Activated CD8-positive, alpha-beta memory T cell treated with anti-CD3 and anti-CD28 coated beads, Interleukin-2, amount 50 U/mL, for 24 hours (primary cell): ENCODE results near the gene MYCN.
"Not testable (repeated sequence)": the region's sequence is repeated elsewhere in the genome, so short reads cannot be mapped to it uniquely, and the experiment has no call there.

Experiments used
- DNase-seq: peaks from one replicate; pipeline ENCODE4 v3.0.0-alpha.2; 2020; ENCODE audit errors: extremely low read depth

Gene MYCN

DNA sequence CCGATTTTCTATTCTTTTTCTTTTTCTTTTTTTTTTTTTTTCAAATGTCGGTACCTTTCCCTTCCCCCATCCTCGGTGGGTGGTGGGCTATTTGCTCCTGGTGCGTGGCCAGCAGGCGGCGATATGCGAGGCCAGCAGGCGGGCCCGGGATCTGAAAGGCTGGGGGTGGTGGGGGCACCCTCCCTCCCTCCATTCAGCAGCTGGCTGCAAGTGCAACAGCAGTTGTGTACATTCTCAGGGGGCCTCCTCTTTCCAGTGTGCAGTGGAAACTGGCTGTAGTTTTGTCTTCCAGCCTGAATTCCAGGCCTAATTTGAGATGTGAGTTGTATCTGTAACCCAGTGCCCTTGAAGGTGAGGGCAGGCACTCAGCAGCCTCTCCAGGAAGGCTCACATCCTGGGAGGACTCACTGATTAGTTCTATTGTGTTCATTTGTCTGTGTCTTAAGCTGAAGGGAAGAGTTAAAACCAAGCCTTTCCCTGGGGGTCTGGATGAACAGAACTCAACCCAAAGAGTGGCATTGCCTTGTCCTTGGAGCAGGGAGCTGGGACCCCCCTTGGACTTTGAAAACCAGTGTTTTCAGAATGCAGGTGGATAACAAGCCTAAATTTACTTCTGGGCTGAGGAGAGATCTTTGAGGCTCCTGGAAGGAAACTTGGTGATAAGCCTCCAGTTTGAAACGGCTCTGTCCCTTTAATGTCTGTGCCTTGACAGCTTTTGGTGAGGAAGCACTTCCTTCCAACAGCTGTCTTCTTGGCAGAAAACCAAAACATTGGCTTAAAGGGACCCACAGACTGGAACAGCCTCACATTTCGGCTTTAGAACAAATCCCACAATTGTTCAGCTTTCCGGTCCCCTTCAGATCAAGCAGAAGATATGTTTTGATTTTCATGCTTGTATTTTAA is 3.3 kb downstream of the MYCN start:
- DNase-seq = no peak

DNA sequence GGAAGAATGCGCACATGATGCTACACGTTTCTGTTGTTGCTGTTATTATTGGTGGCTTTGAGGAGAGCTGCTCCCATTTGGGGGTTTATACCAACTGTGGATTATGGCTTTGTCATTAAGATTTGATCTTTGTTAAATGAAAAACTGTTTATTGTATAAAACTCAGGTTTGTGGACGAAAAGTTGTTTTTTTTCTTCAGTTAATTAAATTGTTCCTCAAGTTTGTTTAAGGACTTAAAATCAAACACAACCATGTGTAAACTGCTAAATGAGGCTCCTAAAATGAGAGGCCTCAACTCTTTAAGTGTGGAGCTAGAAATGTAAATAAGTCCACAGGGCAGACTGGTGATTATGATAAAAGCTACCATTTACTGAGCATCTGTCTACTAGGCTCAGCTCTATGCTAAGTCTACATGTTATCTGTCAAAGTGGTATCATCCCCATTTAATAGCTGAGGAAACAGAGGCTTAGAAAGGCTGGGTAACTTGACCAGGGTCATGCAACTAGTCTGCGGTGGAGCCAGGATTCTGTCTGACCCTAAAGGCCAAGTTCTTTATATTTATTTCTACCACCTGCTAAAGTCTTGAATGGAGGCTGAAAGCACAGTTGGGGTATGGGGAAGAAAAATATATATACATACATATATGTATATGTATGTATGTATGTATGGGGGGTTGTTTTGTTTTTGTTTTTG is 4.1 kb downstream of the MYCN start:
- DNase-seq = no peak

DNA sequence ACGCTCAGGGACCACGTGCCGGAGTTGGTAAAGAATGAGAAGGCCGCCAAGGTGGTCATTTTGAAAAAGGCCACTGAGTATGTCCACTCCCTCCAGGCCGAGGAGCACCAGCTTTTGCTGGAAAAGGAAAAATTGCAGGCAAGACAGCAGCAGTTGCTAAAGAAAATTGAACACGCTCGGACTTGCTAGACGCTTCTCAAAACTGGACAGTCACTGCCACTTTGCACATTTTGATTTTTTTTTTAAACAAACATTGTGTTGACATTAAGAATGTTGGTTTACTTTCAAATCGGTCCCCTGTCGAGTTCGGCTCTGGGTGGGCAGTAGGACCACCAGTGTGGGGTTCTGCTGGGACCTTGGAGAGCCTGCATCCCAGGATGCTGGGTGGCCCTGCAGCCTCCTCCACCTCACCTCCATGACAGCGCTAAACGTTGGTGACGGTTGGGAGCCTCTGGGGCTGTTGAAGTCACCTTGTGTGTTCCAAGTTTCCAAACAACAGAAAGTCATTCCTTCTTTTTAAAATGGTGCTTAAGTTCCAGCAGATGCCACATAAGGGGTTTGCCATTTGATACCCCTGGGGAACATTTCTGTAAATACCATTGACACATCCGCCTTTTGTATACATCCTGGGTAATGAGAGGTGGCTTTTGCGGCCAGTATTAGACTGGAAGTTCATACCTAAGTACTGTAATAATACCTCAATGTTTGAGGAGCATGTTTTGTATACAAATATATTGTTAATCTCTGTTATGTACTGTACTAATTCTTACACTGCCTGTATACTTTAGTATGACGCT is 5.8 kb downstream of the MYCN start:
- DNase-seq = no peak

DNA sequence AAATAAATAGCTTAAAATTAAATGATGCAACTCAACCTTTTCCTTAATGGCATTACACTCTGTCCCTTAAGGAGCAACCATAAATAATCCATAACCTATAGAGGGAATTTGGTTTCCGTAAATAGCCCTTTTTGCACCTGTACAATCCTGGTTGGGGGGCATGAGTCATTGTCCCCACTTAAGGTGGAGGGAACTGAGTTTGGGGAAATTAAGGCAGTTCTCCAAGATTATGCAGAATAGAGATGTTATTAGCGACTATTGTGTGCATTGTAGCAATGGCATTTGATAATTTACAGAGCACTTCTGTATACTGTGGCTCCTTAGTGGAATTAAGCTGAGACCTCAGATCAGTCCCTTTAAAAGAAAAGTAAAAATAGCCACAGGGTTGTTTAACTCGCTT is 6.6 kb downstream of the MYCN start:
- no peak for DNase-seq

DNA sequence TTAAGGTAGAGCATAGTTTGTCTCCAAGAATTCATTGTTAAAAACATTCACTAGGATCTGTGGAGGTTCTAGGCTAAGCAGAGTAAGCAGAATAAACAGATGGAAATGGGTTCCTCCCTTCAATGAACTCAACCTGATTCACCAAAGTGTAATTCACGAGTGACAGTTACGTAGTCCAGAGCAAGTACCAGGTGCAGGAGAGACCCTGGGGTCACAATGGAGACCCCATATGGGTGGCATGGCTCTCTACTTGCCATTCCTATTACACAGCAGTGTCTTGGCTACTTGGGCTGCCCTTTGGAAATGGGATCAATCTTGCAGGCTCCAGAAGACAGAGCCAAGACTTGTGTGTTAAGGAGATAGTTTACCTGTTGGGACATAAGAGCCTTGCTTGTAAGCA is 7.1 kb downstream of the MYCN start:
- no peak for DNase-seq

DNA sequence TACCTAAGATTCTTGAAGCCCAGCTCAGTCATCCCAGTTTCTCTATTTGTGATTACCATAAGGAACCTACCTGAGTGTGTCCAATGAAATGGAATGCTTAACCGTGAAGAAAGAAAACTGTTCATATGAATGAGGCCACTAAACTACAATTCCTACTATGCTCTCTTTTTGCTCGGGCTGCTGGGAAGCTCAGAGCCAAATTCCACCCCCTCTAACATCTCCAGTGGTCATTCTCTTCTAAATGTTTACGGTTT is 8.3 kb downstream of the MYCN start:
- DNase-seq = no peak

DNA sequence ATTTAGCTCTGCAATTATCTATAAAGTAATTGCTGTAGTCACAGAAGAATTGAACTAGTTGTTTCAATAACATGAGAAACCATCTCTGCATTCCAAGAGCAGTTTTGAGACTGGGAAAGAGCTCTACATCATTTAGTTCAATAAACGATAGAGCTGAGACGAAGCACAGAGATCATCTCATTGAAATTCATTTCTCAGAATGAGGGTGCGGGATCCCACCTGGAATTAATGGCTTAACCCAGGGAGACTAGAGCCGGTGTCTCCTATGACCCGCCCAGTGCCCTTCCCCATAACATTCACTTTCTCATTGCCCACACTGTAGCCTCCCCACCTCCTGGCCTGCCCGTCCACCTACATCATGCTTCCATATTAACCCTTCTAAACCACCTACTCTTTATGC is 8.8 kb downstream of the MYCN start:
- no peak for DNase-seq

DNA sequence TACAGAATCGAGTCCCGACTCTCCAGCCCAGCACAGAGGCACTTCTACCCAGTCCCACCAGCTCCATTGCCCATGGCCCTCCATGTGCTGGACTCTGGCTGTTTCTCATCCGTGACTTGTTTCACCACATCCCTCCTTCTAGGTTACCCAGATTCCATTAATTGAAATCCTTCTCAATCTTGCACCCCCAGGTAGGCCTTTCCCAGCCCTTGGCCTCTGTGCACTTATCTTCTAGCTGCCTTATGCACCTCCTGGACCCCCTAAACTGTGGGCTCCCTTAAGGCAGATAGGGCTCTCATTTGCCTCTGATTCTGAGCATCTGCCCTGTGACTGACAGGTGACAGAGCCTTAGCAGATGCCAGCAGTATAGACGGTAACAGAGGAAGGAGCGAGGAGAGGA is 9.2 kb downstream of the MYCN start:
- no peak for DNase-seq

DNA sequence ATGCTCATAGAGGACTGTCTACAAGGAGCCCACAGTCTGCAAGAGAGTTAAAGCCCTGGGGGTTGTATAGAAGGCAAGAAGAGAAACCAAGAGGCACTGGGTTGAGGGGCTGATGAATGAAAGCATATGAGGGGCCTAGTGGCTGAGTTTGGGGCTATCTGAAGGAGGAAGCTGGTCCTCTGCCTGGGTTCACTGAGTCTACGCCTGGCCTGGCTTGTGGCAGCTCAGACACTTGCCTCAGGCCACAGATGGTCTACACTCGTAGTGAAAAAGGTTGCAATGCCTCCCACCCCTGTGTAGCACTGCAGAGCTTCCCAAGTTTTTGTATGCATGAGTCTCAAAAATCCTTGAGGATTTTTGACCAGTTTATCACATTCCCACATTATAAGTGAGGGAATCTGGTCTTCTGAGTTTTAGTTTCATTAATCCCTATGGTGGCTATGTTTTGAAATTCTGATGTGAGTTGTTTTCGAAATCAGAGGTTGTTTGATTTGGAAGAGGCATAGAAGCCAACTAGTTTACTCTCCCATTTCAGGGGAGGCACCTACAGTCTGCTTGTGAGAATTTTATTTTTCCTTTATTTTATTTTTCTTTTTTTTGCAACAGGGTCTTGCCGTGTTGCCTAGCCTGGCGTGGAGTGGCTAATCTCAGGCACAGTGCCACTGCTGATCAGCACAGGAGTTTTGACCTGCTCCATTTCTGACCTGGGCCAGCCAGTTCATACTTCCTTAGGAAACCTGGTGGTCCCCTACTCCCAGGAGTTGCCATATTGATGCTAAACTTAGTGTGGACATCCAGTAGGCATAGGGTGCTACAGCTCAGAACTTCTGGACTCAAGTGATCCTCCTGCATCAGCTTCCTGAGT is 10.0 kb downstream of the MYCN start:
- DNase-seq = no peak

DNA sequence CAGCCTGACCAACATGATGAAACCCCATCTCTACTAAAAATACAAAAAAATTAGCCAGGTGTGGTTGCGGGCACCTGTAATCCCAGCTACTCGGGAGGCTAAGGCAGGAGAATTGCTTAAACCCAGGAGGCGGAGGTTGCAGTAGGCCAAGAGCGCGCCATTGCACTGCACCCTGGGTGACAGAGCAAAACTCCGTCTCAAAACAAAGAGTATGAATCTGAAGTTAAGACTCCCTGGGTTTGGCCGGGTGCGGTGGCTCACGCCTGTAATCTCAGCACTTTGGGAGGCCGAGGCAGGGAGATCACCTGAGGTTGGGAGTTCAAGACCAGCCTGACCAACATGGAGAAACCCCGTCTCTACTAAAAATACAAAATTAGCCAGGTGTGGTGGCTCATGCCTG is 11.6 kb downstream of the MYCN start:
- DNase-seq = not testable (repeated sequence)

DNA sequence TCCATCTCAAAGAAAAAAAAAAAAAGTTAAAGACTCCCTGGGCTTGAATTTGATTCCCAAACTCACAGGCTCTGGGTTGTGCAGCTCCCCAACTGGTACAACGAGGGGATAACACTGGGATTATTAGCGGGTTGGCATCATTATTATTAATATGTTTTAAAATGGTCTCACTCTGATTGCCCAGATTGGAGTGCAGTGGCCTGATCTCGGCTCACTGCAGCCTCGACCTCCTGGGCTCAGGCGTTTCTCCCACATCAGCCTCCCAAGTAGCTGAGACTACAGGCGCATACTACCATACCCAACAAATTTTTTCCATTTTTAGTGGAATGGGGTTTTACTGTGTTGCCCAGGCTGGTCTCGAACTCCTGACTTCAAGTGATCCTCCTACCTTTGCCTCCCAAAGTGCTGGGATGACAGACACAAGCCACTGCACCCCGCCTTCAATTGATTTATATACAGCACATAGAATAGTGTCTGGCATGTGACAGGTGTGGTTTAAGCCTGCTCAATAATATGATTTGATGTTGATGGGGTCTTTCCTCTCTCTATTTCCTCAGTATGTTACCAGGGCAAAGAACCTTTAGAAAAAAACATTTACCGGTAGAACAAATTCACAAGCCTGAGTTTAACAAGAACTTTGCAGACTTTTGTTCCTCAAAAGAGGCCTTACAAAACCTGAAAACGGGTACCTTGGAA is 12.2 kb downstream of the MYCN start:
- DNase-seq = no peak

DNA sequence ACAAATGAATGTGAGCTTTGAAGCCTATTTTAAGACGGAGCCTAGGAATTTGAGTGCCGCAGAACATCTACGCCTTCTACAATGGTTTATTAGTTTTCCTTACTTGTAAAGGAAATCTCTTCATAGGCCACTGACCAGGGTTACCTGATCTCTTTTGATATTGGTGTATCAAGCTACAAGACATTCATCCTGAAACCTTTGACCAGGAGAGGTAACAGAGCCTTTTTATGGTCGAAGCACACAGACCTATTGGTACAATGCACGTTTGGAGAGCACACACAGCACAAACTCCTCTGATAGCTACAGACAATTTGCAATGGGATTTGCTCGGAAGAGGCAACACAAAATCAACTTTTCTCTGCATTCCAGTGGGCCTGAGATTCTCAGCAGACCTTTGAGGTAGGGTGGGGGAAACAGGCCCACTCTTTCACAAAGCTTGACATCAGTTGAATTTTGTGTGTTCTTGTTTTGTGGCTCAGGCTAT is 12.8 kb downstream of the MYCN start:
- no peak for DNase-seq

DNA sequence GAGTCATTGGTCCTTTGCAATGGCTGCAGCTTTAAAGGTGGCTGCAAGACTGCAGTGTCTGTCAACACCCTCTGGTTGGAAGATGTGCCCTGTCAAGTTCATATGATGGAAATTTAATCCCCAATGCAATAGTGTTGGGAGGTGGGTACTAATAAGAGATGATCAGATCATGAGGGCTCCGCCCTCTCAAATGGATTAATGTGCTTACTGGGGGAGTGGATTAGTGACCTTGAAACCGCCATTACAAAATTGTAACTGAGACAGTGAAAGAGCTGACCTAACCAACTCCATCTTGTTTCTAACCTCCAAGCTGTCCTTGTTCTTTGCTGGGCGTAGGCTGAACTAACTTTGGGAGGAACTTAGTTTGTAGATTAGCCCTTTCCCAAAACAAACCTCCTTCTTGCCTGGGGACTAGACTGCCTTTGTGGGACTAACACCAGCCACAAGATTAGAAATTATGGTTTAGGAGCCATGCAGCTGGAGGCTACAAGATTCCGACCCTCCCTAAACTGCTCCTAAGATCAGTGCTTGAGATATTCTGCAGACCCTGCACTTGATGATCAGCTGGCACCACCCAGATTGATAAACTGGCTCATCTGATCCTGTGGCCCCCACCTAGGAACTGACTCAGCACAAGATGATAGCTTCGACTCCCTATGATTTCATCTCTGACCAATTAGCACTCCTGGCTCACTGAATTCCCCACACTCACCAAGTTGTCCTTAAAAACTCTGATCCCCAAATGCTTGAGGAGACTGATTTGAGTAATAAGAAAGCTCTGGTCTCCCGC is 13.7 kb downstream of the MYCN start:
- DNase-seq = no peak

DNA sequence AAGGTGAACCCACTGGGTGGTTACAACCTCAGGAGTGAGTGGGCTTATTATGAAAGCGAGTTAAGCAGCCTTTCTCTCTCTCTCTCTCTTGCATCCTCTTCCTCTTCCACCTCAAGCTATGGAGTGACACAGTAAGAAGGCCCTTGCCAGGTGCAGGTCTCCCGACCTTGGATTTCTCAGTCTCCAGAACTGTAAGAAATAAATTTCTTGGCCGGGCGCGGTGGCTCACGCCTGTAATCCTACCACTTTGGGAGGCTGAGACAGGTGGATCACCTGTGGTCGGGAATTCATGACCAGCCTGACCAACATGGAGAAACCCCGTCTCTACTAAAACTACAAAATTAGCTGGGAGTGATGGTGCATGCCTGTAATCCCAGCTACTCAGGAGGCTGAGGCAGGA is 14.4 kb downstream of the MYCN start:
- no peak for DNase-seq

DNA sequence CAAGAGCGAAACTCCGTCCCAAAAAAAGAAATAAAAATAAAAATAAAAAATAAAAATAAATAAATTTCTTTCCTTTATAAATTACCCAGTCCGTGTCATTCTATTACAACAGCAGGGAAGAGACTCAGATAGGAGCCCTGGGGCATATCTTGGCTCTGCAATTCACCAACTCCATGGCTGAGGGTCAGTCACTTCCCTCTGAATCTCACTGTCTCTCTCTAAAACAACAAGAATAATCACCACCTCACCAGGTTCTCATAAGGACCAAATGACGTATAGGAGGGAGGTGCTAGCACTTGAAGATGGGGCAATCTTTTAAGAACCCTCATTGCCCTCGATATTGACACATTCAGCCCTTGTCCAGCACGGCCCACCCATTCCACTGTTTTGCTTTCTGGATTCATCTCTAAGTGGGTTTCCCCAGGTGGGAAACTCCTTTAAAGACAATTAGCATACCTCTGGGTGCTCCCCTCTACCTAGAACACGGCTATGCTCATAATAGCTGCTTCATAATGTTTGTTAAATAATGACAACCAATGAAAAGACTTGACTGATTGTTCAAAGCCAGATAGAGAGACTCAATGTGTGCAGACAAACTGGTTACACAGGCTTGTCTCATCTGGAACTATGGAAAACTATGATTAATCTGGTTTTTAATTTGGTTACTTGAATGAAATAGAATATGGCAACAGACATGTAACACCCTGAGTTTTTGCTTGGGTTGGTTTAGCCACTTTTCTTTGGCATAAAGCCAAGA is 15.1 kb downstream of the MYCN start:
- no peak for DNase-seq

DNA sequence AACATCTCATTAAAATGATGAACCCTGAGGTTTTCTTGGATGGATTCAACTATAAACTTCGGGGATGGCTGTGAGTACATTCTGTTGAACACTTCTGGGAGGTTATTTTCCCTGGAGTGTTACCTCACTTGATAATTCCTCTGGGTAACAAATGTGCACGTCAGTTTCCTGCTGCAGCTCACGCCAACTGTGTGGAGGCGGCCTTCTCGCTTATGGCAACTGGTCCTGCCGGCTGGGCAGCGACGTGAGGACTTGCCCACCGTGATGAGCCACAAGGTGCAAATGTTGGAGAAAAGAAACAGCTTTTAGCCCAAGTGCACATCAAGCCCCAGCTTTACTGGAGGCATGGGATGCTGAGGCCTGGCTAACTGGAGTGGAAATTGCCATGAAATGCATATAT is 15.9 kb downstream of the MYCN start:
- DNase-seq = no peak

DNA sequence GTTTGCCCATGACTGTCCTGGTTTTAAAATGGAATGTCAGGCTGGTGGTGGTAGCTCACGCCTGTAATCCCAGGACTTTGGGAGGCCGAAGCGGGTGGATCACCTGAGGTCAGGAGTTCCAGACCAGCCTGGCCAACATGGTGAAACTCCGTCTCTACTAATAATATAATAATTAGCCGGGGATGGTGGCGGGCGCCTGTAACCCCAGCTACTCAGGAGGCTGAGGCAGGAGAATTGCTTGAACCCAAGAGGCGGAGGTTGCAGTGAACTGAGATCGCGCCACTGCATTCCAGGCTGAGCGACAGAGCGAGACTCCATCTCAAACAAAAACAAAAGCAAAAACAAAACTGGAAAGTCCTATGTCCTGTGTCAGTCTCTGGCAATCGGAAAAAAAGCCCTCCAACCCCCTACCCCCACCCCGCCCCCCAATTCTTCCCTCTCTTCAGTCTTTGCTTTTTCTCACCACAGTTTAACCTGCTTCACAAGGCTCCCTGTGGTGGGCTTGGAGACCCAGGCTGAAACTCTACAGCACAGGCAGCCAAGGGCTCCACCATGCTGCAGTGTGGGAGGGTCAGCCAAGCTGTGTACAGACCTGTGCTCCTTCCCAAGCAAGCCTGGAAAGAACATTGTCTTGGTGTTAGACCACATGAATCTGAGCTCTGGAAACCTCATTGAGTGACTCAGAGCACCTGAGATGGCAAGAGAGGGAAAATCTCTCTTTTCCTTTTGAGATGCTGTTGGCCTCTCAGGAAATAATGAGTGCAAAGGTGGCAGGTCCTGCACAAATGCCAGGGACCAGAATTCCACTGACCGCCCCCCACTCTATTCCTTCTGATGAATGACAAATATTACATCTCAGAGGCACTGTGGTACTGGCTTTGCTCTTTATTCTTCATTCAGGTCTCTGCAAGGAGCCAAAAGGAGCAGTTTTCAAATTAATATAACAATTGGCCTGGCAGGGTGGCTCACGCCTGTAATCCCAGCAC is 16.7 kb downstream of the MYCN start:
- DNase-seq = no peak
